SK-N-MC (cell line): ENCODE measurements around the gene GOLIM4.

Source experiments
- EZH2 ChIP-seq: fragments of 200-600 bp; sonication (generic); IDR thresholded peaks from one replicate; pipeline ENCODE4 v1.6.1; 2017; ENCODE audit warnings: antibody characterized with exemption
- POLR2AphosphoS5 ChIP-seq: IDR thresholded peaks from 2 replicates; pipeline ENCODE4 v1.6.1; 2012; ENCODE audit warnings: mild to moderate bottlenecking, low read depth, low read length, borderline replicate concordance

- TF ChIP-seq POLR2AphosphoS5 (no peak), EZH2 (no peak)
Measured at GRCh38 chr3:168058481-168058880, 37.2 kb downstream of the GOLIM4 start.
